GM21619 (cell line): Measurements from ENCODE around the gene LLCFC1.
"Not testable (repeated sequence)": the region's sequence is repeated elsewhere in the genome, so short reads cannot be mapped to it uniquely, and the experiment has no call there.

Experiments used
- ATAC-seq: cut with Tn5 transposase; IDR thresholded peaks from one replicate; pipeline ENCODE4 v1.9.1; 2021; ENCODE audit not compliant: unreplicated experiment

The LLCFC1 gene

DNA sequence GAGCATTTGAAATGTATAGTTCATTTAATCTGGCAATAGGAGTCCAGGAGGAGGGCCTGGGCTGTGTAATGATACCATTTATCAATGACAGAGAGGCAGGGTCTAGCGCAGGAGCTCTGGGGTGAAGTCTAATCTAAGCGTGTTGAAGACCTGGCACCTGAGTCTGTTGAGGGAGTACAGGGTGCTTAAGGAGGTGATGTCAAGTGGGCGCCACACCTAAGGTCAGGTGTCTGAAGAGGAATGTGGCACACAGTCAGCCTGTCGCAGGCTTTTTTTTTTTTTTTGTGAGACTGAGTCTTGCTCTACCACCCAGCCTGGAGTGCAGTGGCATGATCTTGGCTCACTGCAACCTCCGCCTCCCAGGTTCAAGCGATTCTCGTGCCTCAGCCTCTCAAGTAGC lies 2.3 kb downstream of the LLCFC1 start:
- ATAC-seq: no peak

DNA sequence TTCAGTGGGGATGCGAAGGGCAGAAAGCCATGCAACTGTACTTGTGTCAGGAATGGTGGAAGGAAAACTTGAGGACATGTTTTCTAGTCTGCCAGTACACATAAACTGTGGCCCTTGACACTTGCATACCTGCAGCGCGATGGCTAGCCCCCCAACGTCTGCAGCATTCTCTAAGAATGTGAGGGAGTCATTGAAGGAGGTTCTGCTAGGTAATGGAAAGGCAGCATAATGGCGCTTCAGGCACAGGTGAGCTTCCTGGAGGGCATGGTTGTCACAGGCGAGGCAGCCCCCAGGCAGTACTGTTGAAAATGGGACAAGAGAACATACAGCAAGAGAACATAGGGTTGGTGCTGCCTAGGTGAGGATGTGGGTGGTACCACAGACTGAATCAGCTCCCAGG lies 3.5 kb downstream of the LLCFC1 start:
- ATAC-seq: no peak

DNA sequence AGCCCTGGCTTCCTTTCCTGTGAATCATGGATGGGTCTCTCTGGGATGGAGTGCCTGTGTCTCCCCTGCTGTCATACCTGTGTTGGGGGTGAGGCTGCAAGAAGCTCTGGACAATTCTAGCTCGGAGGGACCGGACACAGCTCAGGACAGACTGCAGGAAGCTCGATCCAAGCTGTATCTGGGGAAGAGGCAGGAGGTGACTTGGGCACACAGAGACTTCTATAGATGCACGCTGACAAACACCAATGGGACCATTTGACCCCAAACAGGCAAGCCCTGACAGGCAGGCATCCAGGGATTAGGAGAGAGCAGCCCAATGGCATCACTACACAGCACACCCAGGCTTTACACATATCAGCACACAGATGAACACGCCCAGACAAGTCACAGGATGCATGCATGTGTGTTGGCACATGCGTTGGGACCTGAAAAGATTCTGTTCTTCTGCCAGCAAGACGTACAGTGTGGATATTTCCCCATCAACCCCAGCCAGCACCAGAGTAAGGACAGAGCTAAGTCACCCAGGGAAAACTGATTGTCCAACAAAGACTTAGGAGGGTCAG lies 4.5 kb downstream of the LLCFC1 start:
- ATAC-seq: no peak

GRCh38 chr7:142945001-142945400 lies 5.7 kb downstream of the LLCFC1 start:
- ATAC-seq: no peak

DNA sequence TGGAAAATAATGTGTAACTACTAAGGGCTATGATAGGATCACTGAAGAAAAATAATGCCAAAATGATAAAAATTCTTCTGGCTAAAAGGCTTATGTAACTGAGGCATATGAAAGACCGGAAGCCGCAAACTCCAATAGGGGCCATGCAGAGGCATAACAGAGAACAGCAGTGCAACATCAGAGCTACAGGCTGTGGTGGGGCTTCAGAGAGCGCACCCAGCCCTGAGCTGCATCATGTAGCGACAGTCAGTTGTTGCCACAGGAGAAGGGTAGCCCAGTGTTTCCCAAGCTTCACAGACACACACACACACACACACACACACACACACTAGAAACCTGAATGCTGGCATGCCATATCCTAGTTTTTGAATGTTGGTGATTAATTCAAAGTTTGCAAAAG lies 9.3 kb downstream of the LLCFC1 start:
- ATAC-seq: no peak

DNA sequence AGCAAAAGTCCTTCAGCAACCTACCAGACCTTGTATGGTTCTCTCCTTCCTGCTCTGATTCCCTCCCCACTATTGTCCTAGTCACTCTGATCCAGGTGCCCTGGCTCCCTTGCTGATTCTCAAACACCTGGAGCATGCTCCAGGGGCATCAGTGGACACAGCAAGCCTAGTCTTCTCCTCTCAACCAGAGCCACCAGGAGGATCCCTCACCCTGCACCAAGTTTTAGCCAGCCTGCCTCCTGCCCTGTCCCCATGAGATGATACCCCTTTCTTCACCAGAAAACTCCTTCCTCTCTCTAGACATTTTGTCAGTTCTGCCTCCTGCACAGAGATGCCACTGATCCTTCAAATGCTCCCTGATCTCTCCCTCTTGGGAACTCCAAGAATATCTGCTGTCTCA lies 11.0 kb downstream of the LLCFC1 start:
- ATAC-seq: no peak

DNA sequence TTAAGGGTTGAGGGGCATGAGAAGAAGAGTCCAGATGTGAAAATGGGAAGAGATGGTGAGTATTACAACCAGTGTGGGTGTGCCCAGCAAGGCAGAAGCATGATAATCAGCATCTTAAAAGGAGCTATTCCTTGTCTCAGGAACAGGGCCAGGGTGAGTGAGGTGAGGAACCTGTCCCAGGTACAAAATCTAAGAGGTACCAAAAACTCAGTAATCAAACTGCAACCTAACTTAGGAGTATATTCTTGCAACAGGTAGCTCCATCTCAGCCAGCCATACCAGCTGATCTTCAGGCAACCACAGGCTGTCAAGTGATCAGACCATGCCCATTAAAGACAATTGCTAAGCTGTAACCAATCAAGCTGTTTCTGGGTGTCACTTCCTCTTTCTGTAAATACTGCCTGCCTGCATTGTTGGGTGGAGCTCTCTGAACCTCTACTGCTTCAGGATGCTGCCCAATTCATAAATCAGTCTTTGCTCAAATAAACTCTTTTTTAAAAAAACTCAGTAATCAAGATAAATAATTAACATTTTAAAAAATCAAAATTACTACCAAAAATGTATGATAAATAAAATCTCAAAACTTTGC lies 15.5 kb downstream of the LLCFC1 start:
- ATAC-seq: peak; percentile 66

DNA sequence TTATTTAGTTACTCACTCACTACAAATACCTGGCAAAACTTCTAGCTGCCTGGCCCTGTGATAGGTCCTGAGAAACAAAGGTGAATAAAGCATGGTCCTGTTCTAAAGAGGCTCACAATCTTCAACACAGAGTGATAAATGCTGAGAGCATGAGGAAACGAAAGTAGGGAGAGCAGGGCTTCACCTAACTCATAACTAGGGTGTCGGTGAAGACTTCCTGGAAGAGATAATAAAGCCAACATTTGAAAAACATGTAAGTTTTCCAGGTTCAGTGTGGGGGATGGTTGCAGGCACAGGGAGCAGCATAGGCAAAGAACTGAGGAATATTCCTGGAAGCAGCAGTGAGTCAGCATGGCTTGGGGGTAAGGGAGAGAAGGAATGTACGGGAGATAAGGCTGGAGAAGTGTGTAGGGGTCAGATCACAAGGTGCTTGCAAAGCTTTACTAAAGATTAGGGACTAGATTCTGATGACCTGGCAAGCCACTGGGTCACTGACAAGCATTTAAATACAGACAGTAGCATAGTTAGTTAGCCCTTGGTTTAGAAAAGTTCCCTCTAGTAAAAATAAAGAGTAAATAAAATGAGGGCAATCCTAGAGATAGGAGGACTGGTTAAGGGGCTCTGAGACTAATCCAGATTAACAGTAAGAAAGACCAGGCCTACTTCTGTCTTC lies 17.8 kb downstream of the LLCFC1 start:
- ATAC-seq: no peak

- no peak for ATAC-seq
These were observed 18.4 kb downstream of the LLCFC1 start for GRCh38 chr7:142957723-142958122.

GRCh38 chr7:142959202-142959601 lies 19.9 kb downstream of the LLCFC1 start:
- ATAC-seq: no peak

GRCh38 chr7:142960955-142961512 lies 21.8 kb downstream of the LLCFC1 start:
- ATAC-seq: no peak

DNA sequence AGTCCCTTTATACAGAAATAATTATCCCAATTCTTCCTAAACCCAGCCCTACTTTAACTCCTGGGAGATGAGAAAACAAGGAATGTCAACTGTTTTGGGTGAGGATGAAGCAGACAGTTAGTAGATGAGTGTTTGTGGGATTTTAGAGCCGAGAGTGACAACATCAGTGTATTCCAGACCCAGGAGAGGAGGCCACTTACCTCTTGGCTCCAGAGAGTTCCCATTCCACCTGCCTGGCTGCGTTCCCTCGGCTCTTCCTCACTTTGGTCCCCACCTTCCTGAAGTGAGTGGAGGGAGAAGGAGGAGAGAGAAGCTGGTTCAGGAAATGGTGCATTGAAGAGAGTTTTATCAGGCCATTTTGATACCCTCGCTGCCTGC lies 22.3 kb downstream of the LLCFC1 start:
- ATAC-seq: no peak

DNA sequence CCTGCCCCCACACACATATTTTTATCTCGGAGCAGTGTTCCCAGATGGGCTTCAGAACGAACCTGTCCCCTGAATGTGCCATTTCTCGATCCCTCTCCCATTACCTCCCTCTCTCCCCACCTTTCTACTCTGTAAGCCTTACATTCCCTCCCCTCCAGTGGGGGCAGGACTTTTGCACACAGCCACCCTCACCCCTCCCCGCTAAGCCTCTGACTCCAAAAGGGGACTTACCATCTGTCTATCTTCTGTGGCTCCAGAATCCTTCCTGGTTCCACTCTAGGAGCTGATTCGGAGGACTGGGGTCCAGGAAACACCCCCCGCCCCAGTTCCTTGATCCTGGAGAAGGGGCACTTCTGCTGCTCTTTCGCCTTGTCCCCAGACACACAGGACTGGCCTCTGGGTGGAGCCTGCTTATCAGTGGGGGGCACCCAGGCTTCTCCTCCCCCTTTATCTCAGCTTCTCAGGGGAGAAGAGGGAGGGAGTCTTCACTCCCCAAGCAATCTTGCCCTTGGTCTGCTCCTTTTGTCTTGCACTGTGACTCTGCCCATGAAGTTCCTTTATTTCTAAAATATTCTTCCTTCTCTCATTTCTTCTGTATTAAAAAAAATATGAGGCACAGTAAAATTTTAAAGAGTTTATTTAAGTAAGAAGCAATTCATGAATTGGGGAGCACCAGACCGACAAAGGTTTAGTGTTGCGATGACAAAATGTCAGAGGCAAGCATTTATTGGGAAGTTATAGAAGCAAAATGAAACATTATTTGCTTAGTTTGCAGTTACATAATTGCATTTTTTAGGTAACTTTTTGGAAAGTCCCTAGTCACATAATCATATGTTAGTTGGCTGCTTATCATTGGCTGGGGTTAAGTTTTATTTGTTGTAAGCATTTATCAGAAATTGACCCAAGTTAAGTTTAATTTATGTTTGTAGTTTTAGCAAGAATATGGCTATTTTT lies 23.0 kb downstream of the LLCFC1 start, which contains the start of gene KEL:
Gene KEL, minus strand, starts transcription at position 391 of the 954 bp plus-strand sequence. Its CDS starts 157 bp downstream, at position 234.
- ATAC-seq: no peak

DNA sequence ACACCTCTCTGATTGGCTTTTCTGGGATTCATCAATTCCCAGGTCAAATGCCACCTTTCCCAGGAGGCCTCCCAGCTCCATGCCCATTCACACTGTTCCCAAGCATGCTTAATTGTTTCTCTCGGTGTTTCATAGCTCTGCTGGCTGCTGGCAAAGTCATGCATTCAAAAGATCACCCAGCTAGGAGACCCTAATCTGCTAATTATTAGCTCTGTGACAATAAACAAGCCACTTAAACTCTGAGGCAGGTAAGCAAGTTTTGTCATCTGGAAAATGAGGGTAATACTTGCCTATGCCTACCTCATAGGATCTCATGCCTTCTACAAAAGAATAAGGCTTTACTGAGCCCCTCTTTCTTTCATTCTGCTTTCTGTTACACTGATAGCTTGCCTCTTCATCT lies 23.7 kb downstream of the LLCFC1 start:
- no peak for ATAC-seq

DNA sequence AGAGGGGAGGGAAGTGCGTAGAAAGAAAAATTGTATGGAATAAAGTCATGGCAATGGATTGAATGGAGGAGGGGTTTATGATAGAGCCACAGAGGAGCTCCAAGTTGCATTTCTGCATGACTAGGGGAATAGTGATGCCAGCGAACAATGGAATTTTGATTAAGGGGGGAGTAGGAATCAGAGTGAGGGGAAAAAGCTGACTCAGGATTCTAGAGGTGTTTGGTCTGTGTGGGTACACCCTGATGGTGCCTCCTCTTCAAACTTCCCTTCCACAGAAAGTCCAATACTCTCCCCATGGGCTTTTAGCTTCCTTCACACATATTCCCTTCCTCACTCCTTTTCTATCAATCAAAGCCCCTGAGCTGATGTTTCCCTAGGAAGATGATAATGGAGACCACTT lies 24.7 kb downstream of the LLCFC1 start:
- no peak for ATAC-seq

DNA sequence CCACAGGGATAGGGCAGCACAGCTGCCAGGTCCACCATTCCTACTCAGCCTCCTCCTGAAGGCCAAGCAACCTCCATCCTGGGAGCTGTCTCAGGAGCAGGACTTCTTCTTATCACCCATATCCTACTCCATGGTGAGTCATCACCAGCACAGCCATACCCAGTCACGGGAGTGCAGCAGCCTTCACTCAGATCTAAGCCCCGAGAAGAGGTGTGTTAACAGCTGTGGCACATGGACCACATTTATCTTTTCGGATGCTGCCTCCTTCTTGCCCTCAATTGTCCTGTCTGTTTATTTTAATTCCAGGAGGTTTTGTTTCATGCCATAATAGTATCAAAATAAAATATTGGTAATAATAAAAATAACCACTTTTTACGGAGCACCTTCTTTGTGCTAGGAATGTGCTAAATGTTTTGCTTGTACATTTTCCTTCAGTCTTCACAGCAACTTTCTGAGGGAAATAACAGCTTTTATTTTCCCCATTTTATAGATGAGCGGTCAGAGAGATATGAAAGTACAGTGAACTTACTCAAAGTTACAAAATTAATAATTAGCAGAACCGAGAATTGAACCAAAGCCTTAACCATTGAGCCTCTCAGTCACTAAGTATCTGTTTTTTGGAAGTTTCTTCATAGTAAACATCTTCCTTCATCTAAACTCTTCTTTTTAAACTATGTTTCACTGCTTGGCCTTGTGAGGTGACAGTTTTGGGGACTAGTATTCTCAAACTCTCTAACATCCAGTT lies 25.4 kb downstream of the LLCFC1 start:
- no peak for ATAC-seq

DNA sequence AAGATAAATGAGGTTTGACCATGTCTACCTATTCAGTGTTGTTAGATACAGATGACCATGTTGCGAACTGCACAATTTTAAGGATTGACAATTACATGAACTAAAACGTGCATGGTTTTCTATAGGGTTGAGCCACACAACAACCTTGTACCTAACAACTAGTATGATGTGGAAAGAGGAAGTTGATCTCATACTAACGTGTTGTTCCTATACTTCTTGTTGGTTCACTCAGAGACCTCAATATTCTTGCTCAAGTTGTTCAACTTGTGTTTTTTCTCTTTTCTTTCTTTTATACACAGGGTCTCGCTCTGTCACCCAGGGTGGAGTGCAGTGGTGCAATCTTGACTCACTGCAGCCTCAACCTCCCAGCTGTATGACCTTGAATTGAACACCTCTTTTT lies 28.9 kb downstream of the LLCFC1 start:
- no peak for ATAC-seq

DNA sequence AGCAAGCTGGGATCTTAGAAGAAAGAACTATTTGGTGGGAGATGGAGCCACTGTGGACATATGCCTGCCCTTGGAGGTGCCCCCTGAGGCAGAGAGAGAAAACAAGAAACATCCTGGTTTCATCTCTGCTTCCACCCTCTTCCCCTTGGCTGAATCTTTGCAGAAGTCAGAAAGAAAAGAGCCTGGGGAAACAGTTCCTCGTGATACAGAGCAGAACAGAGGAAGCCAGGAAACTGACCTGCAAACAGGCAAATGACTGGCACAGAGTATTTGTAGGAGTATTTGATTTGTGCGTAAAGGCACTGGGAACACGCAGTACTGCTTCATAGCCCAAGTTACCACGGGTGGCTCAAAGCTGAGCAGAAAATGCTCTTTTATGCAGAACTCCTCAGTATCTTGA lies 29.9 kb downstream of the LLCFC1 start:
- no peak for ATAC-seq

GRCh38 chr7:142974626-142975025 lies 35.3 kb downstream of the LLCFC1 start:
- no peak for ATAC-seq

GRCh38 chr7:142978402-142978801 lies 39.1 kb downstream of the LLCFC1 start:
- ATAC-seq: not testable (repeated sequence)

DNA sequence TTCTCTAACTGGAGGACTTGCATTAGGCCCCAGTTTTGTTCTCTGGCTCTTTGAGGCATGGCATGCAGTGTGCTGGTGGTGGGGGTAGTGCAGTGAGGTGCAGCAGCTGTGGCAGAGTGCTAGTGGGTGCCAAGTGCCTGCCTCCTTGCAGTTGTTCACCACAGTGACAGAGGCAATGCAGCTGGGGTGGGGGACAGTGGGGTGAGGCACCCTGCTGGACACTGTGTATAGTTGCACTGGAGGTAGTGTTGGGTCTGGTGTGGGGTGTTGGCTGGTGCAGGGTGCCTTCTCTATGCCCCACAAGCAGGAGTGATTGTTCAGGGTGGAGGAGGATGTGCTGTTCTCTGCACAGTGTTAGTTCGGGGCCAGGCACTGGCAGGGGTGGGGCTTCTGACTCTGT lies 44.5 kb downstream of the LLCFC1 start:
- no peak for ATAC-seq
